Esophagus (tissue), 2 donors: ENCODE results near the gene MUC5B. TPM values are rescaled to one million over a fixed set of nuclear protein-coding genes. Genes with fewer than 3 reads are reported as not detected.
"Not testable (repeated sequence)": the region's sequence is repeated elsewhere in the genome, so short reads cannot be mapped to it uniquely, and the experiment has no call there.

Experiments
- H3K27ac ChIP-seq, 2 donors: one replicate each; pipeline ENCODE4 v1.5.1; 2013; ENCODE audit warnings: low read depth in 2 of 2, mild to moderate bottlenecking in 2 of 2, inconsistent platforms in 1 of 2, low read length in 1 of 2, moderate library complexity in 1 of 2
- H3K27me3 ChIP-seq, 2 donors: one replicate each; pipeline ENCODE4 v1.6.1; 2013; ENCODE audit warnings: low read length in 2 of 2, control low read depth in 1 of 2, mild to moderate bottlenecking in 1 of 2; ENCODE audit not compliant: insufficient read depth in 2 of 2, control insufficient read depth in 1 of 2
- H3K36me3 ChIP-seq, 2 donors: one replicate each; pipeline ENCODE4 v1.6.1; 2013; ENCODE audit warnings: low read length in 1 of 2; ENCODE audit not compliant: control insufficient read depth in 2 of 2, insufficient read depth in 2 of 2
- H3K4me1 ChIP-seq, 2 donors: one replicate each; pipeline ENCODE4 v1.6.1; 2013; ENCODE audit warnings: low read length in 1 of 2; ENCODE audit not compliant: control insufficient read depth in 2 of 2, insufficient read depth in 2 of 2
- H3K4me3 ChIP-seq, 2 donors: one replicate each; pipeline ENCODE4 v1.5.1; 2013; ENCODE audit warnings: low read length in 2 of 2, mild to moderate bottlenecking in 2 of 2, low read depth in 1 of 2, moderate library complexity in 1 of 2
- H3K9me3 ChIP-seq, 2 donors: one replicate each; pipeline ENCODE4 v1.6.1; 2013; ENCODE audit warnings: mild to moderate bottlenecking in 2 of 2, low read depth in 1 of 2, low read length in 1 of 2, moderate library complexity in 1 of 2; ENCODE audit not compliant: control insufficient read depth in 2 of 2, insufficient read depth in 1 of 2
- WGBS, 2 donors: extraction: QIAGEN DNeasy Blood & Tissue Kit; methylation state at CpG; one replicate each; pipeline ENCODE4 v1.1.7; 2013; 5-methylcytosine and 5-hydroxymethylcytosine counted together
- polyA plus RNA-seq, 2 donors: library from polyadenylated mRNA; stranded (reverse); fragments of 200-250 nt; gene quantifications; one replicate each; pipeline ENCODE4 v1.2.3, GENCODE V29; 2013
- donor health status: healthy with polysubstance abuse.
- donor health status: Bipolar disorder and iron deficiency.

The MUC5B gene
- polyA plus RNA-seq, 2 donors, result 0.18 to 0.56 TPM

GRCh38 chr11:1178201-1178885 is 44.5 kb upstream of the MUC5B start:
- peaks cover 3 to 8% of the 10 kb centered on the region in 2 donors for H3K9me3 ChIP-seq
- peaks cover 0 to 2% of the 10 kb centered on the region in 2 donors for H3K4me1 ChIP-seq
- H3K27ac ChIP-seq, result no peak overlapping the region
- no peaks in the 10 kb centered on the region for H3K27me3 ChIP-seq
- H3K36me3 ChIP-seq, result no peaks in the 10 kb centered on the region
- no peak overlapping the region for H3K4me3 ChIP-seq
- WGBS, 2 donors, result 82 to 86% methylated on average over 30 to 31 of the region's 31 CpGs

DNA sequence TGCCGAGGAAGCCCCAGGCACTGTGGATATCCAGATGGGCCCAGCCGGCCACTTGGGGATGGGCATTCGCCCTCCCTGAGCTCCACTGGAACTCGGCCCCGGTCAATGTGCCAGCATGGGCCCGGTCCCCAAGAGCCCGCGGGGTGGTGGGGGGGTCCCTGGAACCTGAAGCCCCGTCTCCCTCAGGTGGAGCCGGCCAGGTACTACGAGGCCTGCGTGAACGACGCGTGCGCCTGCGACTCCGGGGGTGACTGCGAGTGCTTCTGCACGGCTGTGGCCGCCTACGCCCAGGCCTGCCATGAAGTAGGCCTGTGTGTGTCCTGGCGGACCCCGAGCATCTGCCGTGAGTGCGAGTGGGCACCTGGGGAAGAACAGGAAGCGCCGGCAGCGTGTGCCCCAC is 44.0 kb upstream of the MUC5B start:
- H3K9me3 ChIP-seq, result peaks cover 3 to 8% of the 10 kb centered on the region in 2 donors
- no peaks in the 10 kb centered on the region for H3K27me3 ChIP-seq
- no peaks in the 10 kb centered on the region for H3K36me3 ChIP-seq
- no peak overlapping the region for H3K27ac ChIP-seq
- 87 to 89% methylated on average over 28 to 29 of the region's 29 CpGs for WGBS, 2 donors
- peaks cover 0 to 2% of the 10 kb centered on the region in 2 donors for H3K4me1 ChIP-seq
- H3K4me3 ChIP-seq, result no peak overlapping the region

- Histone ChIP-seq H3K27ac (no peak overlapping the region), H3K9me3 (peaks cover 3 to 6% of the 10 kb centered on the region in 2 donors), H3K4me3 (no peak overlapping the region), H3K4me1 (no peaks in the 10 kb centered on the region), H3K36me3 (no peaks in the 10 kb centered on the region), H3K27me3 (no peaks in the 10 kb centered on the region)
- 78 to 86% methylated on average over 12 to 17 of the region's 17 CpGs for WGBS, 2 donors
These were observed 43.2 kb upstream of the MUC5B start for GRCh38 chr11:1179641-1180040.

GRCh38 chr11:1180171-1180570 is 42.7 kb upstream of the MUC5B start:
- Histone ChIP-seq H3K36me3 (no peaks in the 10 kb centered on the region), H3K27me3 (no peaks in the 10 kb centered on the region), H3K4me1 (no peaks in the 10 kb centered on the region), H3K9me3 (peaks cover 3 to 6% of the 10 kb centered on the region in 2 donors), H3K4me3 (no peak overlapping the region), H3K27ac (no peak overlapping the region)
- 71 to 76% methylated on average over 15 of the region's 15 CpGs for WGBS, 2 donors

DNA sequence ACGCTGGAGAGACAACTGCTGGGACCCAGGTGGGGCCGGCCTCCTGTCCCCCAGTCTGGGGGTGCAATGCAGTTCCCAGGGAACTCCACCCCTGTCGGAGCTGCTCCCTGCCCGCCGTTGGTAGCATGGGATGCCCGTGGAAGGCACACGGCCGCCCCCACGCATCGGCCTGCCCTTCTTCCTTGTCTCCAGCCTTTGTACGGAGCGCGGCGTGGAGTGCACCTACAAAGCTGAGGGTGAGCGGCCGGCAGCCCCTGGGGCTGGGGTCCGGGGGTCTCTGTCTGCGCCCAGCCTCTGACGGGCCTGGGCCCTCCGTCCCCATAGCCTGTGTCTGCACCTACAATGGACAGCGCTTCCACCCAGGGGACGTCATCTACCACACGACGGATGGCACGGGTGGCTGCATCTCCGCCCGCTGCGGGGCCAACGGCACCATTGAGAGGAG is 41.9 kb upstream of the MUC5B start:
- no peaks in the 10 kb centered on the region for H3K27me3 ChIP-seq
- H3K4me3 ChIP-seq, result no peak overlapping the region
- peaks cover under 1 to 6% of the 10 kb centered on the region in 2 donors for H3K9me3 ChIP-seq
- no peaks in the 10 kb centered on the region for H3K4me1 ChIP-seq
- 80 to 87% methylated on average over 28 to 29 of the region's 29 CpGs for WGBS, 2 donors
- H3K27ac ChIP-seq, result no peak overlapping the region
- H3K36me3 ChIP-seq, result no peaks in the 10 kb centered on the region

- H3K4me3 ChIP-seq, result no peak overlapping the region
- H3K36me3 ChIP-seq, result no peaks in the 10 kb centered on the region
- H3K9me3 ChIP-seq, result peaks cover 0 to 9% of the 10 kb centered on the region in 2 donors
- H3K4me1 ChIP-seq, result no peaks in the 10 kb centered on the region
- H3K27ac ChIP-seq, result no peak overlapping the region
- H3K27me3 ChIP-seq, result no peaks in the 10 kb centered on the region
- WGBS, 2 donors, result 83 to 85% methylated on average over 9 to 10 of the region's 10 CpGs
These were observed 41.4 kb upstream of the MUC5B start for GRCh38 chr11:1181420-1181819.

DNA sequence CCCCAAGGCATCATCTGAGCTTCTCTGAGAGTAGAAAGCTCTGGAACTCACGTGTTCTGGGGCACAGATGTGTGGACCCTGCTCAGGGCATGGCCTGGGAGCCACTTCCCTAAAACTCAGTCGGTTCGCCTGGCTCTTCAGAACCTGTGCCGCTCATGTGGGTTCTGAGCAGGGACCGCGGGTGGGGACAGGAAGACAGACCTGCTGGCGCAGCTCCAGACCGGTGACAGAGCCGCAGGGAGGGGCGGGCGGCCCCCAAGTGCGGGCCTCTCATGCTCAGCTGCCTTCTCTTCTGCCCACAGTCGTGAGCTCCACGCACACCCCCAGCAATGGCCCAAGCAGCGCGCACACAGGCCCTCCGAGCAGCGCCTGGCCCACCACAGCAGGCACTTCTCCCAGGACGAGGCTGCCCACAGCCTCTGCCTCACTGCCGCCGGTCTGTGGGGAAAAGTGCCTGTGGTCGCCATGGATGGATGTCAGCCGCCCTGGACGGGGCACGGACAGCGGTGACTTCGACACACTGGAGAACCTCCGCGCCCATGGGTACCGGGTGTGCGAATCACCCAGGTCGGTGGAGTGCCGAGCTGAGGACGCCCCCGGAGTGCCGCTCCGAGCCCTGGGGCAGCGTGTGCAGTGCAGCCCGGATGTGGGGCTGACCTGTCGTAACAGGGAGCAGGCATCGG is 40.9 kb upstream of the MUC5B start:
- no peak overlapping the region for H3K4me3 ChIP-seq
- peaks cover 0 to 12% of the 10 kb centered on the region in 2 donors for H3K9me3 ChIP-seq
- no peaks in the 10 kb centered on the region for H3K27me3 ChIP-seq
- H3K27ac ChIP-seq, result no peak overlapping the region
- no peaks in the 10 kb centered on the region for H3K4me1 ChIP-seq
- 76 to 77% methylated on average over 41 of the region's 41 CpGs for WGBS, 2 donors
- H3K36me3 ChIP-seq, result no peaks in the 10 kb centered on the region

DNA sequence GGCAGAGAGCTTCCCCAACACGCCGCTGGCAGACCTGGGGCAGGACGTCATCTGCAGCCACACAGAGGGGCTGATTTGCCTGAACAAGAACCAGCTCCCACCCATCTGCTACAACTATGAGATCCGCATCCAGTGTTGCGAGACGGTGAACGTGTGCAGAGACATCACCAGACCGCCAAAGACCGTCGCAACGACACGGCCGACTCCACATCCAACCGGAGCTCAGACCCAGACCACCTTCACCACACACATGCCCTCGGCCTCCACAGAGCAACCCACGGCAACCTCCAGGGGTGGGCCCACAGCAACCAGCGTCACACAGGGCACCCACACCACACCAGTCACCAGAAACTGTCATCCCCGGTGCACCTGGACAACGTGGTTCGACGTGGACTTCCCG is 38.7 kb upstream of the MUC5B start:
- H3K9me3 ChIP-seq, result peaks cover 0 to 20% of the 10 kb centered on the region in 2 donors
- not testable (repeated sequence) for H3K27ac ChIP-seq, H3K4me1 ChIP-seq, H3K4me3 ChIP-seq, H3K27me3 ChIP-seq, H3K36me3 ChIP-seq
- WGBS, 2 donors, result 93 to 94% methylated on average over 14 to 19 of the region's 22 CpGs

GRCh38 chr11:1188451-1189130 is 34.3 kb upstream of the MUC5B start:
- 75 to 82% methylated on average over 14 to 15 of the region's 15 CpGs for WGBS, 2 donors
- not testable (repeated sequence) for H3K4me3 ChIP-seq, H3K36me3 ChIP-seq, H3K27me3 ChIP-seq, H3K4me1 ChIP-seq, H3K27ac ChIP-seq
- H3K9me3 ChIP-seq, result peaks cover 0 to 28% of the 10 kb centered on the region in 2 donors
